Gastroesophageal sphincter (tissue), 4 donors: Measurements from ENCODE around the gene LETM1. TPM values are rescaled to one million over a fixed set of nuclear protein-coding genes. Genes with fewer than 3 reads are reported as not detected.
A peak's percentile ranks its signal among the peaks of the same experiment; 100 is the strongest.

Experiments used
- ATAC-seq: fragments of 150-250 bp; one replicate; pipeline ENCODE4 v1.9.1; 2016; ENCODE audit warnings: mild to moderate bottlenecking, moderate library complexity
- H3K27ac ChIP-seq, 4 donors: fragments of 200-600 bp; sonication (generic) in 3 of 4; 1 replicate in 3 of 4; 2 replicates in 1 of 4; pipeline ENCODE4 v1.5.1; 2016 to 2019
- H3K27me3 ChIP-seq: fragments of 200-600 bp; sonication (generic); one replicate; pipeline ENCODE4 v1.5.1; 2019
- H3K36me3 ChIP-seq, 2 donors: fragments of 200-600 bp; sonication (generic); one replicate each; pipeline ENCODE4 v1.5.1; 2019; ENCODE audit warnings: control low read depth in 1 of 2
- H3K4me1 ChIP-seq, 3 donors: fragments of 200-600 bp; sonication (generic); 1 replicate in 2 of 3; 2 replicates in 1 of 3; pipeline ENCODE4 v1.5.1; 2016 to 2019; ENCODE audit warnings: control low read depth in 2 of 3
- H3K4me3 ChIP-seq, 2 donors: fragments of 200-600 bp; sonication (generic); one replicate each; pipeline ENCODE4 v1.5.1; 2019; ENCODE audit warnings: mild to moderate bottlenecking in 1 of 2, moderate library complexity in 1 of 2
- H3K9me3 ChIP-seq, 3 donors: fragments of 200-600 bp; sonication (generic); one replicate each; pipeline ENCODE4 v1.5.1; 2017 to 2019; ENCODE audit warnings: control low read depth in 2 of 3
- EP300 ChIP-seq: sonication (generic); formaldehyde crosslinking; IDR thresholded peaks from one replicate; pipeline ENCODE4 v1.6.1; 2017; ENCODE audit warnings: antibody characterized with exemption, mild to moderate bottlenecking
- POLR2A ChIP-seq, 2 donors: fragments of 450-650 bp; IDR thresholded peaks; one replicate each; pipeline ENCODE4 v1.6.1; 2017; ENCODE audit warnings: antibody characterized with exemption in 2 of 2, mild to moderate bottlenecking in 2 of 2, moderate library complexity in 1 of 2
- POLR2AphosphoS5 ChIP-seq: sonication (generic); formaldehyde crosslinking; IDR thresholded peaks from one replicate; pipeline ENCODE4 v1.6.1; 2017; ENCODE audit warnings: antibody characterized with exemption
- WGBS, 2 donors: methylation state at CpG; one replicate each; pipeline ENCODE4 v1.1.5; 2018; ENCODE audit warnings: low coverage in 1 of 2; 5-methylcytosine and 5-hydroxymethylcytosine counted together
- total RNA-seq, 4 donors: library from RNA; depleted of rRNA; stranded (reverse); fragments of >200 nt; gene quantifications; one replicate each; pipeline ENCODE4 v1.1.0, GENCODE V29; 2016
- TF ChIP-seq, protein P1 (sequence below), 4 experiments: fragments of 200-600 bp in 2 of 4; fragments of 450-650 bp in 2 of 4; sonication (generic) in 1 of 4; IDR thresholded peaks; one replicate each; pipeline ENCODE4 v1.5.1; 2017 to 2019; ENCODE audit warnings: antibody characterized with exemption in 4 of 4, mild to moderate bottlenecking in 2 of 4, moderate library complexity in 2 of 4

LETM1 gene
- total RNA-seq, 4 donors from 2014 or later = 24.0 to 29.2 (median 26.9) TPM

DNA sequence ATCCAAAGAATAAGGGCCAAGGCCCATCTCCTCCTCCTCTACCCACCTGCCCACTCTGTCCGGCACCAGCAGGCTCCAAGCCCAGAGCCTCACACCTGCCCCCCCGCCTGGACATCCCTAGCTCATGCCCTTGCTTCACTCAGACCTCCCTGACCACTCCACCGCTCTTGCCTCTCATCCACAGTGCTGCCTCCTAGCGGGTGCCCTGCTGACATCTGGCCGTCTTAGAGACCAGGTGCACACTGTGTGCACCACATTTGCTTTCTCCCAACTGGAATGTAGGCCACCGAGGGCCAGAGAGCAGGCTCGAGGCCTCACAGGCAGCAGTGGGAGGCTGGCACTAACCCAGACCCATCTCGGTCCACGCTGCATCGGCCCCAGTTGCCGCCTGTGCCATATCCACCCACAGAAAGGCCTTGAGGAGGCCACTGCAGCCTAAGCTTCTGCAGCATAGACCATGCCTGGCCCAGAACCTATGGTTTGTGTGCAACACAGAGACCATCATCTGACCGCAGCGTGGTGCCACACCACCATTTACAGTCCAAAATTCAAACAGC is 13.5 kb downstream of the LETM1 start:
- Histone ChIP-seq H3K27ac (no peak overlapping the region), H3K36me3 (peaks cover 0 to 98% of the 10 kb centered on the region in 2 donors), H3K27me3 (no peaks in the 10 kb centered on the region), H3K9me3 (no peaks in the 10 kb centered on the region), H3K4me3 (no peak overlapping the region), H3K4me1 (peaks cover 0 to 27% (median 0%) of the 10 kb centered on the region in 3 donors)
- no peak for ATAC-seq
- TF ChIP-seq POLR2A (IDR thresholded peaks at IDR 0.05) (no peak), EP300 (no peak), POLR2AphosphoS5 (no peak)
- TF ChIP-seq, protein P1, sequence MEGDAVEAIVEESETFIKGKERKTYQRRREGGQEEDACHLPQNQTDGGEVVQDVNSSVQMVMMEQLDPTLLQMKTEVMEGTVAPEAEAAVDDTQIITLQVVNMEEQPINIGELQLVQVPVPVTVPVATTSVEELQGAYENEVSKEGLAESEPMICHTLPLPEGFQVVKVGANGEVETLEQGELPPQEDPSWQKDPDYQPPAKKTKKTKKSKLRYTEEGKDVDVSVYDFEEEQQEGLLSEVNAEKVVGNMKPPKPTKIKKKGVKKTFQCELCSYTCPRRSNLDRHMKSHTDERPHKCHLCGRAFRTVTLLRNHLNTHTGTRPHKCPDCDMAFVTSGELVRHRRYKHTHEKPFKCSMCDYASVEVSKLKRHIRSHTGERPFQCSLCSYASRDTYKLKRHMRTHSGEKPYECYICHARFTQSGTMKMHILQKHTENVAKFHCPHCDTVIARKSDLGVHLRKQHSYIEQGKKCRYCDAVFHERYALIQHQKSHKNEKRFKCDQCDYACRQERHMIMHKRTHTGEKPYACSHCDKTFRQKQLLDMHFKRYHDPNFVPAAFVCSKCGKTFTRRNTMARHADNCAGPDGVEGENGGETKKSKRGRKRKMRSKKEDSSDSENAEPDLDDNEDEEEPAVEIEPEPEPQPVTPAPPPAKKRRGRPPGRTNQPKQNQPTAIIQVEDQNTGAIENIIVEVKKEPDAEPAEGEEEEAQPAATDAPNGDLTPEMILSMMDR (IDR thresholded peaks at IDR 0.05) = no peak
- WGBS, 2 donors = 87% methylated on average over 5 of the region's 13 CpGs; no CpG with 5 or more reads in 1 of the 2 donors

DNA sequence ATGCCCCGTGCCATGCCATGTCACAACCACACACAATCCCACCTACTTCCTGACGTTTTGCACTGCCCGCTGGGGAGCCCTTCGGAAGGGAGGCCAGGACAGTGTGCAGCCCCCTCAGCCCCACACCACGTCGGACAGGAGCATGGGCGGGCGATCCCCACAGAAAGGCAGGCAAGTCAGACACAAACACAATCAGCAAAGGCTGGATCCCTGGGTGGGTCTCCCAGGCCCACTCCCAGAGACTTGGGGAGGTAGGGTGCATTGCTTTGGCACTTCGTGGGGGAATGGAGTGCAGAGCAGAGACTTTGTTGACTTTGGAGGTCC is 14.1 kb downstream of the LETM1 start:
- no peaks in the 10 kb centered on the region for H3K27me3 ChIP-seq

DNA sequence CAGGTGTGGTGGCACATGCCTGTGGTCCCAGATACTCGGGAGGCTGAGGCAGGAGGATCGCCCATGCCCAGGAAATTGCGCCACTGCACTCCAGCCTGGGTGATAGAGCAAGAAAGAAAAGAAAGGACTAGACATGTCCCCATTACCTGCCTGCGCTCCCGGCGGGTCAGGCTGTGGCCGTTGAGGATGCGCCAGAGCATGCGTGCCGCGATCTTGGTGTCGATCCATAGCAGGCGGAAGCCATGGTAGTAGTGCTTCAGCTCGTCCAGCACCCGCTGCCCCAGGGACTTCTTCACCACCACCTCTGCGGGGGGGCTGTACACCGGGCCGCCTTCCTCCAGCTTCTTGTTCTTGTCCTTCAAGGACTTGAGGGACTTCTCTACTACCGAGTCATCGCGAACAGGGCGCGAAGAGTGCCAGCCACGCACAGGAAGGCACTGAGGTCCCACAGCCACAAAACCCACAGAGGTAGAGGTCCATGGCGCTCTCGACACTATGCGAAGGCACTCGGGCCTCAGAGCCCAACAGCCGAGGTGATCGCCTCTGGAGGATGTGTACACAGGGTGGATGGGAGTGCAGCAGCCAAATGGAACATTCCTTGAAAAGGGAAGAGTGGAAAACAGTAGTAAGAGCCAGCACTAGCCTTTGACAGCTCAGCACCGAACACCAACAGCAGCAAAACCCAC is 14.6 kb downstream of the LETM1 start:
- Histone ChIP-seq H3K27ac (no peak overlapping the region), H3K9me3 (no peaks in the 10 kb centered on the region), H3K4me3 (no peak overlapping the region), H3K36me3 (peaks cover 0 to 100% of the 10 kb centered on the region in 2 donors), H3K4me1 (peaks cover 0 to 27% (median 0%) of the 10 kb centered on the region in 3 donors), H3K27me3 (no peaks in the 10 kb centered on the region)
- ATAC-seq = peak; percentile 35
- TF ChIP-seq, protein P1 (IDR thresholded peaks at IDR 0.05) = no peak
- TF ChIP-seq EP300 = no peak
- no peak for TF ChIP-seq POLR2A (IDR thresholded peaks at IDR 0.05)
- WGBS, 2 donors = 86 to 88% methylated on average over 5 to 15 of the region's 31 CpGs

More for the DNA sequence above, 14.1 kb downstream of the LETM1 start:
- Histone ChIP-seq H3K36me3 (peaks cover 0 to 98% of the 10 kb centered on the region in 2 donors), H3K9me3 (no peaks in the 10 kb centered on the region), H3K4me1 (peaks cover 0 to 27% (median 0%) of the 10 kb centered on the region in 3 donors), H3K27ac (no peak overlapping the region), H3K4me3 (no peak overlapping the region)
- TF ChIP-seq EP300 = no peak
- 92% methylated on average over 2 of the region's 9 CpGs; no CpG with 5 or more reads in 1 of the 2 donors for WGBS, 2 donors
- no peak for ATAC-seq

DNA sequence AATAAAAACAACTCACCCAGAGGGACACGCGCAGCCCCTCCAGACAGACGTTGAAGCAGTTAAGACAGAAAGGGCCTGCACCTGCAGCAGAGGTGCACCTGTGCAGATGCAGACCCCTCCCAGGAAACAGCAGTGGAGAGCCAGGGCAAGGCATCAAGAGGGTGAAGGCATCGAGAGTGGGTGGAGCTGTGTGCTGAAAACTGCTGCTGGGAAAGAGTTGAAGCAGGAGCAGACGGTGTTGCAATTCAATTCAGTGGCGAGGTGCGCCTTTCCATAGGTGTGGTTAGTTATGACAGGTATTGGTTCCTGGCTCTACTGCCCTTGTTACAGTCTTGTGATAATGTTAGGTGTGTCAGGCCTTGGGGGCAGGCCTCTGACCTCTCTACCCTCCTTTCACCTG is 16.7 kb downstream of the LETM1 start:
- Histone ChIP-seq H3K36me3 (peaks cover 0 to 100% of the 10 kb centered on the region in 2 donors), H3K9me3 (no peaks in the 10 kb centered on the region), H3K27ac (no peak overlapping the region), H3K4me1 (peaks cover 0 to 27% (median 0%) of the 10 kb centered on the region in 3 donors), H3K4me3 (no peak overlapping the region), H3K27me3 (no peaks in the 10 kb centered on the region)
- WGBS, 2 donors = 91% methylated on average over 7 of the region's 7 CpGs; no CpG with 5 or more reads in 1 of the 2 donors
- ATAC-seq = no peak
- TF ChIP-seq POLR2AphosphoS5 (no peak), POLR2A (IDR thresholded peaks at IDR 0.05) (no peak), EP300 (no peak)
- TF ChIP-seq, protein P1 (IDR thresholded peaks at IDR 0.05) = no peak

DNA sequence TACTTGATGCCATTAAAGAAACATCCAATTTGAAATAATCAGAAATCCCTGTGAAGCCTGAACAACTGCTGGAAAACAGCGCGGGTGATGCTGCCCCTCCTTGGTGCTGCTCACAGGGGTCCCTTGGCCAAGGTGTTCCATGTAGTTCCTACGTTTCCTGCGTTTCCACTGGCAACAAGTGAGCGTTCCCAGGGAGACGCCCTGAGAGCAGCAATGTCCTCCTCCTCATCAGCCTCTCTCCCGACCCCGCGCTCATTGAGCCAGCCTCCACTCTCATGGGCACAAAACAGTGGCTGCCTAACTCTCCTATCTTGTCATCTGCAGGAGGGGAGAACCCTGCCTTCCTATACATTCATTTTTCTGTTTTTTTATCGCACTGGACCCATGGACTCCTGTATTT is 18.9 kb downstream of the LETM1 start:
- WGBS, 2 donors = 80 to 91% methylated on average over 3 to 10 of the region's 10 CpGs

More for the DNA sequence above, 18.9 kb downstream of the LETM1 start:
- H3K27me3 ChIP-seq = no peaks in the 10 kb centered on the region
- ATAC-seq = no peak
- TF ChIP-seq POLR2A (IDR thresholded peaks at IDR 0.05) (no peak), EP300 (no peak), POLR2AphosphoS5 (no peak)
- TF ChIP-seq, protein P1 (IDR thresholded peaks at IDR 0.05) = no peak
- no peaks in the 10 kb centered on the region for H3K9me3 ChIP-seq
- H3K36me3 ChIP-seq = peaks cover 0 to 100% of the 10 kb centered on the region in 2 donors
- H3K4me3 ChIP-seq = no peak overlapping the region
- peaks cover 0 to 5% (median 0%) of the 10 kb centered on the region in 3 donors for H3K4me1 ChIP-seq
- no peak overlapping the region for H3K27ac ChIP-seq
